ENCODE results near the gene APP.

- TF ChIP-seq CTCF (IDR thresholded peaks at IDR 0.05 in 2 of 3, conservative IDR thresholded peaks at IDR 0.05 in 1 of 3; ENCODE audit: control insufficient read depth in 2 of 3, extremely low read depth in 1 of 3, insufficient read depth in 1 of 3, low read depth in 3 of 3, low read length in 3 of 3) (no peak), MTA3 (IDR thresholded peaks at IDR 0.05; ENCODE audit: borderline replicate concordance, low read length) (no peak), RB1 (IDR thresholded peaks at IDR 0.05; ENCODE audit: borderline replicate concordance) (no peak), SUZ12 (IDR thresholded peaks at IDR 0.05; ENCODE audit: unreplicated experiment) (no peak), POLR2A (IDR thresholded peaks at IDR 0.05; ENCODE audit: low read depth, low read length) (no peak), TAF1 (IDR thresholded peaks at IDR 0.05; ENCODE audit: borderline replicate concordance, low read depth, low read length) (no peak), TCF7 (IDR thresholded peaks at IDR 0.05; ENCODE audit: borderline replicate concordance) (no peak), YY1 (IDR thresholded peaks at IDR 0.05; ENCODE audit: low read depth, low read length) (no peak), NFXL1 (IDR thresholded peaks at IDR 0.05; ENCODE audit: borderline replicate concordance) (no peak), MTA2 (IDR thresholded peaks at IDR 0.05; ENCODE audit: low read depth) (no peak), GABPA (IDR thresholded peaks at IDR 0.05; ENCODE audit: low read depth) (no peak)
- TF ChIP-seq, protein P1, sequence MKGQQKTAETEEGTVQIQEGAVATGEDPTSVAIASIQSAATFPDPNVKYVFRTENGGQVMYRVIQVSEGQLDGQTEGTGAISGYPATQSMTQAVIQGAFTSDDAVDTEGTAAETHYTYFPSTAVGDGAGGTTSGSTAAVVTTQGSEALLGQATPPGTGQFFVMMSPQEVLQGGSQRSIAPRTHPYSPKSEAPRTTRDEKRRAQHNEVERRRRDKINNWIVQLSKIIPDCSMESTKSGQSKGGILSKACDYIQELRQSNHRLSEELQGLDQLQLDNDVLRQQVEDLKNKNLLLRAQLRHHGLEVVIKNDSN (IDR thresholded peaks at IDR 0.05; ENCODE audit: borderline replicate concordance, extremely low read length, insufficient read depth, low read depth, low read length), result no peak
- TF ChIP-seq, protein P2, sequence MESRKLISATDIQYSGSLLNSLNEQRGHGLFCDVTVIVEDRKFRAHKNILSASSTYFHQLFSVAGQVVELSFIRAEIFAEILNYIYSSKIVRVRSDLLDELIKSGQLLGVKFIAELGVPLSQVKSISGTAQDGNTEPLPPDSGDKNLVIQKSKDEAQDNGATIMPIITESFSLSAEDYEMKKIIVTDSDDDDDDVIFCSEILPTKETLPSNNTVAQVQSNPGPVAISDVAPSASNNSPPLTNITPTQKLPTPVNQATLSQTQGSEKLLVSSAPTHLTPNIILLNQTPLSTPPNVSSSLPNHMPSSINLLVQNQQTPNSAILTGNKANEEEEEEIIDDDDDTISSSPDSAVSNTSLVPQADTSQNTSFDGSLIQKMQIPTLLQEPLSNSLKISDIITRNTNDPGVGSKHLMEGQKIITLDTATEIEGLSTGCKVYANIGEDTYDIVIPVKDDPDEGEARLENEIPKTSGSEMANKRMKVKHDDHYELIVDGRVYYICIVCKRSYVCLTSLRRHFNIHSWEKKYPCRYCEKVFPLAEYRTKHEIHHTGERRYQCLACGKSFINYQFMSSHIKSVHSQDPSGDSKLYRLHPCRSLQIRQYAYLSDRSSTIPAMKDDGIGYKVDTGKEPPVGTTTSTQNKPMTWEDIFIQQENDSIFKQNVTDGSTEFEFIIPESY (IDR thresholded peaks at IDR 0.05), result no peak
These were observed 12.8 kb downstream of the APP start for GRCh38 chr21:26157801-26158200.

Measured in GM12878 (cell line).